Measurements from ENCODE around the gene TRERF1.
"Not testable (repeated sequence)": the region's sequence is repeated elsewhere in the genome, so short reads cannot be mapped to it uniquely, and the experiment has no call there.

TRERF1 gene

GRCh38 chr6:42211726-42212125, 240.0 kb downstream of the TRERF1 start:
- DNase-seq = no peak

GRCh38 chr6:42210551-42210950, 241.2 kb downstream of the TRERF1 start:
- DNase-seq = no peak

- DNase-seq = not testable (repeated sequence)
Observed at GRCh38 chr6:42207559-42207958, 244.2 kb downstream of the TRERF1 start.

- DNase-seq = no peak
Observed at GRCh38 chr6:42204768-42205282, 246.9 kb downstream of the TRERF1 start.

- no peak for DNase-seq
Observed at GRCh38 chr6:42203183-42203582, 248.5 kb downstream of the TRERF1 start.

- DNase-seq = not testable (repeated sequence)
Observed at GRCh38 chr6:42202131-42202915, 249.4 kb downstream of the TRERF1 start.

GRCh38 chr6:42201382-42201781, 250.3 kb downstream of the TRERF1 start:
- DNase-seq = no peak

- DNase-seq = no peak
Observed at GRCh38 chr6:42200035-42200434, 251.7 kb downstream of the TRERF1 start.

GRCh38 chr6:42199106-42199981, 252.4 kb downstream of the TRERF1 start:
- DNase-seq = no peak

- DNase-seq = no peak
Observed at GRCh38 chr6:42197555-42198362, 254.0 kb downstream of the TRERF1 start.

GRCh38 chr6:42195415-42195814, 256.3 kb downstream of the TRERF1 start:
- DNase-seq = no peak

- DNase-seq = no peak
Observed at GRCh38 chr6:42194056-42194455, 257.7 kb downstream of the TRERF1 start.

- DNase-seq = no peak
Observed at GRCh38 chr6:42193491-42193894, 258.2 kb downstream of the TRERF1 start.

- DNase-seq = not testable (repeated sequence)
Observed at GRCh38 chr6:42192385-42192784, 259.3 kb downstream of the TRERF1 start.

GRCh38 chr6:42190554-42191183, 261.1 kb downstream of the TRERF1 start:
- no peak for DNase-seq

- DNase-seq = no peak
Observed at GRCh38 chr6:42188406-42188805, 263.3 kb downstream of the TRERF1 start.

GRCh38 chr6:42185597-42185996, 266.1 kb downstream of the TRERF1 start:
- no peak for DNase-seq

- no peak for DNase-seq
Observed at GRCh38 chr6:42184475-42184874, 267.3 kb downstream of the TRERF1 start.

GRCh38 chr6:42182101-42182500, 269.6 kb downstream of the TRERF1 start:
- no peak for DNase-seq

- DNase-seq = no peak
Observed at GRCh38 chr6:42179945-42180313, 271.8 kb downstream of the TRERF1 start.

GRCh38 chr6:42179261-42179944, 272.3 kb downstream of the TRERF1 start:
- no peak for DNase-seq
